ENCODE results near the gene AFAP1L1.

The AFAP1L1 gene

DNA sequence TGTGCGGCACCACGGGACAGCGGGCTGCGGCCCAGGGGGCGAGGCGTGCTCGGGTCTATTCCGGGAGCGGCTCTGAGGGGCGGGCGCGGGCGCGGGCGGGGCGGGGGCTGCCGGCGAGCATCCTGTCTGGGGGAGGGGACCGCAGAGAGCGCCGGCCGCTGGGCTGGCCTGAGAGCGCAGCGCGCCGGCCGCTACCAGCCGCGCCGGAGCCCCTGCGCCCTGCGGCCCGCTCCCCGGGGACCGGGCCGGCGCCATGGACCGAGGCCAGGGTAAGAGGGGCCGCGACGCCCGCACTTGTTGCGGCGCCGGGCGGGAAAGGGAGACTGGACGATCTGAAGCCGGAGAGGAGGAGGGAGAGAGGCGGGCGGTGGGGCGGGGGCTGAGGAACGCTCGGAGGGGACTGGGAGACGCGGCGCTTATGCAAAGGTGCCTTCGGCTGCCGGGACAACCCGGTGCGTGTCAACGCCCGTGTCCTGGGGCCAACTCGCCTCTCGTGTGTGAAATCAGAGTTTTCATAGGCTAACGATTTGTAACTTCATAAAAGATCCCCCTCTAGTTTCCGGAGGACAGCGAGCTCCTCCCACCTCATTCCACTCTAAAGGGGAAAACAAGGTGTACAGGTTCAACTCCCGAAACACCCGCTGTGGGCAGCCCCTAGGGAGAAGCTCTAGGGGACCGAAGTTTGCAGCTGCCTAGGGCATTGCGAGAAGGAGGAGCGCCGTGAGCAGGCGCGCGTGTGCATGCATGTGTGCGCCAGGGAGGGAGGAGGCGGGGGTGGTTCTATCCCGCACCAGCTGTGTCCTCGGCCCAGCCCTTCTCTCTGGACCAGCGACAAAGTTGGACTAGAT lies at the start of gene AFAP1L1:
Gene AFAP1L1, plus strand, starts transcription at position 144 of the 848 bp plus-strand sequence. Its CDS starts 110 bp downstream, at position 254.
- no peak for DNase-seq

DNA sequence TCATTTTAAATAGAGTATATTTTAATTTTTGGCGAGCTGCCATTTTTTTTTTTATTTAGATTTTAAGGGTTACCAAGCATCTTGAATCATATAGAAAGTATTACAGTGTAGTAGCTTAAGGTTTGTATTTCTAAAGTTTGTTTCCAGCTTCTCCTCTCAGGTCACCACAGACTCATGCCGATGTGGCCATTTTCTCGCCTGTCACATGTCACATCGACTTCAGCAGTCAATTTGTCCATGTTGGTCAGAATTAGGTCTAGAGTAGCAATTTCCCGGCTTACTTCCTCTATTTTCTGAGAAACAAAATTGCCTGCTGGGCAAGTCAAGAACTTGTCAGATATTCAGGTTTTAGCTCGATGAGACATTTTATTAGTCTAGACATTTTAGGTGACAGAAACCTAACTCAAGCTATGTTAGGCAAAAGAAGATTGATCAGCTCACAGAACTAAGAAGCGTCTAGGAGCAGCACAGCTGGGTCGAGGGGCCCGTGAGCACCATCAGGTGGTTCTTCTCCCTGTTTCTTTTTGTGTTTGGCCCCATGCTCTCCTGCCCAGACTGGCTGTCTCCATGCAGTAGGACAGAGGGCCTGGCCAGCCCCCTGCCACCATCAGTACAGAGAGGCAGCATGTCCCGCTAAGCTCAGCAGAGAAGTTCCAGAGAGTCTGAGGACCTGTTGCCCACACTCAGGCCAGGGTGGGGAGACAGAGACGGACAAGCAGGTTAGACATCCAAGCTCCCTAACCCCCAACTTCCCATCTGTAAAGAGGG lies 48.4 kb upstream of the AFAP1L1 start:
- DNase-seq: no peak

DNA sequence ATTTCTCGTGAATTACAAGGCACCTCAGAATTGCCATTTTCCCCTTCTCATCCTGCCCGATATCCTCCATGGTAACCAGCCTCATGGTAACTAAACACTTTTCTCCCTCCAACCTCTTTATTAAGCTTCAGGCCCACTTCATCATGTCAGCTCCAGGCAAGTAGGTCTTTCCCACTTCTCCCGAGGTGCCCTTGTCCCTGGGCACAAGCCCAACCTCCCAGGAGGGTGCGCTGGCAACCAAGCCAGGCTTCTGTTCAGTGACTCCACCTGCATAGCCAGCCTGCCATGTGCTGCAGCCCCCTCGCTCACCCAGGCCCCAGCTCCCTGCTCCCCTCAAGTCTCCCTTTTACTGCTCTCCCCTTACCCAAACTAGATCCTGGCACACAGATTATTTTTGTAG lies 47.4 kb upstream of the AFAP1L1 start:
- DNase-seq: no peak

DNA sequence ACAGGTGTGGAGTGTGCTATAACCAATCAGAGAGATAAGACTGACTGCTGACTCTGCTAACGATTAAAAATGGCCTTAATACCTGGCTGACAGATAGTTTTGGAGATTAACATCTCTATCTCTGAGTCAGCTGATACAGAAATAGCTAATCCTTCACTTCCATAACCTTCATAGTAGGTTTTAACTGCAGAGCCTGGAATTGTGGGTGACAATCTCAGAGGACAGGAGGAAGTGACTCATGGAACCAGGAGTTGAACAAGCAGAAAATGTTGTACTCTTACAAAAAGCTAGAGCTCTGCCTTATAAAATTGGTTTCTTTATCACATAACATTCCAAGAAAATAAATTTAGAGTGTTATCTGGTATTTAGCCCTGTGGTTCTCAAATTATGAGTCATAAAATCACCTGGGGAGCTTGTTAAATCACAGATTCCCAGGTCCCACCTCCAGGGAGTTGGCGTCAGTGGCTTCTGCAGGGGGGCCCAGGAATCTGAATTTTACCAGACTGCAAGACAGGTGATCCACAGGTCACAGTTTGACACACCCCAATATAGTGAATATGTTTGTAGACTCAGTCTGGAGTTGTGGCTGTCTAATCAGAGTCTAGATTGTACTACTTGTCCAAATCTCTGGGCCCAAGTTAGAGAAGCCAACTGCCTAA lies 44.4 kb upstream of the AFAP1L1 start:
- no peak for DNase-seq

DNA sequence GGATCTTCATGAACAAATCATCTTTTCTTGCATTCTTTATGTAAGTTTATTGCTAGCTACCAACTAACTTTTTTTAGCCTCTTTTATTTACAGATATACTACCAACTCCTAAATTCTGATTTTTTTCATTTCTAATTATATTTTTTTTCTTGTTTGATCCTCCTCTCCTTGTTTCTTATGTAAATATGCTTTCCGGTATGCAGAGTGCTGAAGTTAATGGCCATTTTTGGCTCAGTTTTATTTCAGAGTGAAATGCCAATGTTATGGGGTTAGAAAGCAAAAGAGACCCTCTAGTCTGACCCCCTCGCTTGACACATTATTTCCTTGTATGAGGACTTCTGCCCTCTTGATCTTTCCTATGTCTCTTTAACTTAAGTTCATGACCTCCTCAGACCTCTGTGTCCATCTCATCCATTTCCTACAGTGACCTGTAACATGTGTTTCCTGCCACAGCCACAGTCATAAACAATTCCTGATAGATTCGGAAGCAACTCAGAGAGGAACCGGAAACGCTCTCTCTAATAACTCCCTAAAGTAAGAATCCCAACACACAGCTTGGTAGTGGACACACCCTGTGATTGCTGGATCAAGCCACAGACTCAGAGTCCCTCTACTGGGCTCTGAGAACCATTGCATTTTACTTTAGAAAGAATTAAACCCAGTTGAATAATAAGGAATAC lies 42.9 kb upstream of the AFAP1L1 start:
- DNase-seq: no peak

DNA sequence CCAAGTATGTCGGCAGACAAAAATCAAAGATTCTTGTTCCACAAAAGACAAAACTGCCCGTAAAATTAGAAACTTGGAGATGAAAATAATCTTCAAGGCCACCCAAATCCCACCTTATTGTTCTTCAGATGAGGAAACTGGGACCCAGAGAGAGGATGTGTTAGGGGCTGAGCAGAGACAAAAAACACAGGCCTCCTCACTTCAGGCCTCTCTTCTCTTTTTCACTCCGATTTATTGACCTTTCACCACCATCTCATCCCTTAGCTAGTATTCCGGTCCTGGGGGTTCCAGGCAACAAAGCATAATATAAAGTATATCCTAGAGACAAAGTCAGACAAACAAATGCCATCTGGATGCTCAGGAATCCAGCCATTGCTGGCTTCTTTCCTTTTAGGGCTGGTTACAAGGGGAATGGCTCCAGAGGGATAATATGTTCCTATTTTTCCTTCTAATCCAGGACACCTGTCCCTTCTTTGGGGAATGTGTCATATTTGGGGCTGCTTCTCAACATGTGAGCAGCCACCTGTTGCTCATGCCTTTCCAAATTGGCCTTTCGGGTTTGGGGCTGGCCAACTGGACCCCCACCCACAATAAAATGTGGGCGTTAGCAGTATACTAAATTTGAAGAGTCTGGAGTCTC lies 42.2 kb upstream of the AFAP1L1 start:
- DNase-seq: no peak

DNA sequence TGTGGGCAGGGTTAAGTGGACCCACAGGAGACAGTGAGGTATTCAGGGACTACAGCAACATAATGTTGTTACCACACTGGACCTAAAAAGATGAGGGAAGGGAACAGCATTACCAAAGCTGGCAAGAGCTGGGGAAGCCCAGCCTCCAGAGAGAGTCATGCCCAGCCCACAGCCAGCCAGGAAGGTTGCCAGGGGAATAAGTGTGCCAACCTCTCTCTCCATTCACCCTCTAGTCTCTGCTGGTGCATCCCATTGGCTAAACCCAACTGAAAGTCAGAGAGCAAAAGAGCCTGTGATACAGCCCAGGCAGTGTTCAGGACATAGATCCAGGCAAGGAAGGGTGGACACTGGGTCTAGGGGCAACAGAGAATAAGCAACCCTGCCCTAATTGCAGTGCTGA lies 35.8 kb upstream of the AFAP1L1 start:
- no peak for DNase-seq

DNA sequence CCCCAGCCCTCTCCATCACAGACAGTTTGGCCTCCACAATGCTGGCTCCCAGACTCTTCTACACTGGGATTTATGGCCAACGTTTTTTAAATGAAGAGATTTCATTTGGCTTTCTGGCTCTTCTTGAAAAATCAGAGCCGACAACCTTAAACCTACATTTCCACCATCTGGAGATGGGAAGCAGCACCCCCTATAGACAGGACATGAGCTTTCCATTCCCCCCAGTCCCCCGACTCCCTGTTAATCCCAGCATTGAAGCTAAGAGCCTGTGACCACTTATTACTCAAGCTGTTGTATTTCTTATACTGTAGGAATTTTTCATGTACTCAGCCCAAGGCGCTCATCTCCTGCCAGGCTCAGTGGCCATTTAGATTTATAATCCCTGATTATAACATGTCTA lies 34.0 kb upstream of the AFAP1L1 start:
- DNase-seq: no peak

DNA sequence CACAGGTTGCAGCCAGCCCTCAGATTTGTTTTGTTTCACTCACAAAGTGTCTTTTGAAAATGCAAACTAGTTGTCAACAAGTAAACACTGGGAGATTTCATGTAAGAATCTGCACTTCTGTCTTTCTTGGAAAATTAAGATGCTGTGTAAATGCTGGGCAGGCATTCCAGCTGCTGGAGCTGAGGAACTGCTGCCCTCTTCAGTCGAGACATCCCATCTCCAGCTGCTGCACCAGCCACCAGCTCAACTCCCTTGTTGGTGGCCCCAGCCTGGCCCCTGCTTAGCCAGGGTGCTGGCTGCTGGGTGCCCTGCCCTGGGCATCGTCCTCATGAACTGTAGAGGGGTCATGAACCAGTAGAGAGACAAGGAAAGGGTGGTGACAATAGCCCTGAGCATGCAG lies 33.1 kb upstream of the AFAP1L1 start:
- no peak for DNase-seq

DNA sequence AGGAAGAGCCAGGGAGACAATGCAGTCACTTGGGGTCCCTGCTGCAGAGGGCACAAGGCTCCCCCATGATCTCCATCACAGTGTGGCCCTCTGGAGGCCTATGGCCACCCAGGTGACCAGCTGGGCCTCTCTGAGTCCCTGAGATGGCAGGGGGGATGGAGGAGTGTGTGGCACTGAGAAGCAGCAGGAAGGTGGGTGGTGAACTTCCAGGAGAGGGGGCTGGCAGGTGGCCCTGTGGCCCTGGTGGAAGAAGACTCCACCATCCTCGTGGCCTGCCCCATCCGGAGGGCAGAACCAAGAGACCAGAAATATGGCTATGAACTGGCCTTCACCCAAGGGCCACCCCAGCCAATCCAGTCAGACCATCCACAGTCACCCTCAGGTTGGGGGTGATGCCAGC lies 31.7 kb upstream of the AFAP1L1 start:
- no peak for DNase-seq

DNA sequence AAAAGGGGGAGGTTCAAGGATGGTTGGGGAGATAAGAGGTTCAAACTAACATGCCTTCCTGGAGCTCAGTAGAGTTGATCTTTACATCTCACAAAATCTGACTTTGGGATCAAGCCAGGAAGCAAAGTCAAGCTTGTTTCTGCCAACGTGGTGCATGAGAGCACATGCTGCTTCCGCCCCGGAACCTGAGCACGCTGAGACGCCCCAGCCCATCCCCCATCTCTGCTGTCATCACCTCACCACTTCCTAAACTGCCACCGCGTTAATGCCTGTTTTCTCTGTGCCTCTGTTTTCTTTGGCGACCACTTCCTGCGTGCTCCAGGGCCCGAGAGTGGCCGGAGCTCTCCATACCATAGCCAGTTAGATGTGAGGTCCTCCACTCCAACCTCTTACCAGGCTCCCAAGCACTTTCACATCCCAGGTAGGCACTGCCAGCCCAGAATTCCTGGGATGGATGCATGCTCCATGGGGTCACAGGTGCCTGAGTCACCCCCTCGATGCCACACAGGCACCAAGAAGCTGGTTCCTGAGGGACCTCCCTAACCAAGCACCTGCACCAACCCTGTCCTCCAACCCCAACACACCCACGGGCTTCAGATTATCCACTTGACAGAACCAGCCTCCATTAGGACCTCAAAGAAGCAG lies 31.2 kb upstream of the AFAP1L1 start:
- no peak for DNase-seq

DNA sequence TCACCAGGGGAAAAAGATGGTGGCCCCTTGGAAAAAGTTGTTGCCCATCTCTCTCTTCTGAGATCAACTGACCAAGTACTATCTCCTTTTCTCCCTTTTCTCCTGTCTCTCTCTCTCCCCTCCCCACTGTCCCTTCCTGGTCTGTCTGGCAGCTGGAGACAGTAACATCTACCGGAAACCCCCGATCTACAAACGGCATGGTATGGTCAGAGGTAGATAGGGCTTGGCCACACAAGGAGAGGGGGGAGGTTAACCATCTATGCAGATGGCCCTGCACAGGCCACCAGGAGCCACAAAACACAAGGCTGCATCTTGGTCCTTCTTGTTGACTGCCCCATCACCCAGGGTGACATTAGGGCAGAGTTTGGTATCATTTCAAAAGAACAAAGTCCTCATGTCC lies 29.3 kb upstream of the AFAP1L1 start:
- DNase-seq: no peak

DNA sequence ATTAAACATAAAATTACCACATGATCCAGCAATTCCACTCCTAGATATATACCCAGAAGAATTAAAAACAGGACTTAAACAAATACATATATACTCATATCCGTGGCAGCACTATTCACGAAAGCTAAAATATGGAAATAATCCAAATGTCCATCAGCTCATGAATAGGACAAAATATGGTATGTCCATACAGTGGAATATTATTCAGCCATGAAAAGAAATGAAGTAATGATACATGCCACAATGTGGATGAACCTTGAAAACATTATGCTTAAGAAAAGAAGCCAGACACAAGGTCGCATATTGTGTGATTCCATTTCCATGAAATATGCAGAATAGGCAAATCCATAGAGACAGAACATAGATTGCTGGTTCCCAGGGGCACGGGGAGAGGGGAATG lies 24.8 kb upstream of the AFAP1L1 start:
- no peak for DNase-seq

DNA sequence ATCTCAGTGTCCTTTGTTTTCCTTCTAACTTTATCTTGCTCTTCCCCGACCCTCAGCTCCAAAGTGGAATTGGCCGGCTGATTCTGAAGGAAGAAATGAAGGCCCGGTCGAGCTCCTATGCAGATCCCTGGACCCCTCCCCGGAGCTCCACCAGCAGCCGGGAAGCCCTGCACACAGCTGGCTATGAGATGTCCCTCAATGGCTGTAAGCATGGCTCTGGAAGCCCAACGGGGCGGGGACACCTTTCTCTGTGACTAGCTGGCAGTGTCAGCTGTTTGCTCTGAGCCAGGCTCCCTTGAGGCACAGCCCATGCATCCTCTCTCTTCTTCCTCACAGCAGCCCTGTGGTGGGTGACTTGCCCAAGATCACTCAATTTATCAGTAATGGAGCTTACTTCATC lies 23.9 kb upstream of the AFAP1L1 start:
- no peak for DNase-seq

DNA sequence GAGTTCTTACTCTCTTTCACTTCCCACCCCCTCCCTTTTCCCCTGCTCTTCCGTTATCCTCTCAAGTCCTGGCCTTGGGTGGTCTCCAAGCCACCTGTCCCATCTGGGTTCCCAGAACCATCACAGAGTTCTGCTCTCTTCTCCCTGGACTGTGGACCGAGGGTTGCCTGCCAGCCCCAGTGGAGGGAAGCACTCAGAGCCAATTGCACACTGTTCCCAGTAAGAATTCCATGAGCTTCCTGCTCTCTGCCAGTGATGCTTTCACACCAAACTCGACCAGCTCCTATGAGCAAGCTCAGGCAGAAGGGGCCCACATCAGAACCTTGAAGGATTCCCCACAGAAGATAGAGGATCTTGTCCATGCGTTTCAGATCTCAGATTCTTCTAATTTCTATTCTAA lies 20.1 kb upstream of the AFAP1L1 start:
- DNase-seq: no peak

DNA sequence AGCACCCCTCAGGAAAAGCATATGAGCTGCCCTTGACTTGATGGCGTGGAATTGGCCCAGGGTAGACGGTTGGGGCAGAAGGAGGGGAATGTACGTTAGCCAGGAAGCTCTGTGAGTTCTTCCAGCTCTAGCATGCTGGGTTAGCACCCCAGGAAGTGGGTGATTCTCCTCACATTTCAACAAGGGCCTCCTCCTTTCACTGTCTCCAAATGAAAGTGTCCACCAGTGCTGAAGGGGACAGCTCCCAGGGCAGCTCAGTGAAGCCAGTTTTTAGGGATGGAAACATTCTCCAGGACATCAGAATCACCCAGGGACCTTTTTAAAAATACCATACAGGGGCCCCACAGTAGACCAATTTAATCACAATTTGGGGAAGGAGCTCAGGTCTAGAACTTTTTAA lies 17.2 kb upstream of the AFAP1L1 start:
- DNase-seq: no peak

DNA sequence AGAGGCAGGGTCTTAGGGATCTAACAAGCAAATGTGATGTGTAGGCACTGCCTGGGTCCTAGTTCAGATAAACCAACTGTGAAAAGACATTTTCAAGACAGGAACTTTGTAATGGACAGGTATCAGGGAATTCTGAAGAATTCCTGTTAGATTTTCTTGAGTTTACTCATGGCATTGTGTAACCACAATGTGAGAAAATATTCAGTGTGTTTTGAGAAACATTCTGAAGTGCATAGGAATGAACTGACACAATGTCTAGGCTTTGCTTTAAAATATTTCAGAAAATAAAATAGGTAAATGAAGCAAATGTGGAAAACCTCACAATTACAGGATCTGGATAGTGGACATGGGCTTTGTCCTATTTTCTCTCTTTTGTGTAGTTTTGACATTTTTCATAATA lies 15.2 kb upstream of the AFAP1L1 start:
- DNase-seq: no peak

DNA sequence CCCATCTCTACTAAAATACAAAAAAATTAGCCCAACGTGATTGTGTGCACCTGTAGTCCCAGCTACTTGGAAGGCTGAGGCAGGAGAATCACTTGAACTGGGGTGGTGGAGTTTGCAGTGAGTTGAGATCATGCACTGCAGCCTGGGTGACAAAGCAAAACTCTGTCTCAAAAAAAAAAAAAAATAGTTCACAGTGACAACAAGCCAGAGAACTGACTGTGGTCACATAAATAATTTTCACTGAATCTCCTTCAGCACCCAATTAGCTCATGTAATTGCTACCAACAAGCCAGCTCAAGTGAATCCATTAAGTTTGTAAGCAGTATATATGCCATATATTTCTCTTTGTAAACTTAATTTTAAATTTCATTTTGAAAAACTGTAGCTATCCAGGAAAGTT lies 14.5 kb upstream of the AFAP1L1 start:
- no peak for DNase-seq

DNA sequence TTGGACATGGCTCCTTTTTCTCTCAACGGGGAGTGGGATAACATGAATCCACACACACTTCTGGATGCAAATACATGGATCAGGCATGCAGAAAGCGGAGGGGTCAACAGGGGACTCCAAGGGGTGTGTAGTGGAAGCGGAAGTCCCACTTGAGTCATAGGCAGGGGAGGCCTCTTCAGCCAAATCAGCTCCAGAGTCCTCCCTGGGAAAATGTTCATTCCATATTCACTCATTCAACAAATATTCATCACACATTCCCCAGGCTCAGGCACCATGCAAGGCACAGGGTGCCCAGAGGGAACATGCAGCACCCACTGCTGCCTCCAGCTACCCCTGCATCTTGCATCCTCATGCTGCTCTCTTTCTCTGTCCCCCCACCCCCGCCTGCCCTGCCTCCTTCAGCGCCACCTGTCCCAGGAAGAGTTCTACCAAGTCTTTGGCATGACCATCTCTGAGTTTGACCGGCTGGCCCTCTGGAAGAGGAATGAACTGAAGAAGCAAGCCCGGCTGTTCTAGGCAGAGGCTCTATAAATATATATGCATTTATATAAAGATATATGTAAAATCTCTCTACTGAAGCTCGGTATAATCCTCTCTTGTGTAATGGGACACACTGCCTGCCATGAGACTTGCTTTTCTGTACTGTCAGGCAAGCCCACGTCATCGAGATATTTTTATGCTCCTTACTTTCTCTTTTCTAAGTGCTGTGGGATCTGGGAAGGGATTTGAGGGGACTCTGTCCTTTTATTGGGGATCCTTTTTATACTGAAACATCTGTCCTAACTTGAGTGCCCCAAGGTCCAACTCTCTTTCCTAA lies 13.6 kb upstream of the AFAP1L1 start:
- DNase-seq: no peak

DNA sequence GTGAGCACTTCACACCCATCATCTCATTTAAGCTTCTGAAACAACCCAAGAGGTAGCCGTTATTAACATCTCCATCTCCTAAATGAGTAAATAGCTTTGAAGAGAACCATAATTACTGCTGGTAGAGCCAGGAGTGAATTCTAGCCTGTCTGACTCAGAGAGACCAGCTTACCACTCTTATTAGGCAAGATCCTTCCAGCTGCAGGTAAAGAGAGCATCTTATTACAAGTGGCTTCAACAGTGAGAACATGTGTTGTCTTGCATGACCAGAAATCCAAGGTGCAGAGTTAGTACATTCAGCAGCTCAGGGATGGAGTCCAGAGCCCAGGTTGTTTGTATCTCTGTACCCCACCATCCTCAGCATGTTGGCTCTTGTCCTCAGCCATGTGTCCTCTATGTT lies 10.9 kb upstream of the AFAP1L1 start:
- peak; percentile 22 for DNase-seq

DNA sequence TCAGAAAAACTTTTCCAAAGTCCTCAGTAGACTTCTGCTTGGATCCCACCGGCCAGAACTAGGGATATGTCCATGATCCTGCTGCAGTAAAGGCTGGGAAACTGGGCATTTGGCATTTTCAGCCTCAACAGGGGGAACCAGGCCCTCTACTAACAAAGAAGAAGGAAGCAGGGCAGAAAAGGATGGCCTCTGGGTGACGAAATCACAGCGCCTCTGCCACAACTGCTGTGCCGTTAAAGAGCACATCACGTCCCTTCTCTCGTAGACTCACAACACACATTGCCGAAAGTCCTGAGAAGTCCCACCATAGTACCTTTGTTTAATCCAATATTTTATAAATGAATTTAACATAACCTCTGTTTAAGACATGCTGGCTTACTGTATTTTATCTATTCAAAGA lies 10.4 kb upstream of the AFAP1L1 start:
- DNase-seq: no peak
